Cardiac muscle cell (in vitro differentiated cells and primary cell): Measurements from ENCODE around the gene F2. TPM values are rescaled to one million over a fixed set of nuclear protein-coding genes. Genes with fewer than 3 reads are reported as not detected.

ENCODE experiments used
- DNase-seq, 2 donors: peaks; one replicate each; pipeline versions ENCODE4 v3.0.0 to v3.0.0-alpha.2; 2010 to 2017; ENCODE audit warnings: low read depth in 1 of 2, low spot score in 1 of 2
- H3K27ac ChIP-seq: fragments of 200-600 bp; sonication (generic); 2 replicates; pipeline ENCODE4 v1.5.1; 2016
- H3K27me3 ChIP-seq: fragments of 200-600 bp; sonication (generic); 2 replicates; pipeline ENCODE4 v1.6.0; 2016; ENCODE audit warnings: control low read depth
- H3K36me3 ChIP-seq: fragments of 200-600 bp; sonication (generic); 2 replicates; pipeline ENCODE4 v1.5.1; 2016; ENCODE audit warnings: control low read depth
- H3K4me1 ChIP-seq: fragments of 200-600 bp; sonication (generic); 2 replicates; pipeline ENCODE4 v1.8.1; 2017; ENCODE audit warnings: low read depth, mild to moderate bottlenecking, mixed run types
- H3K4me3 ChIP-seq: fragments of 200-600 bp; sonication (generic); 2 replicates; pipeline ENCODE4 v1.5.1; 2016; ENCODE audit warnings: mild to moderate bottlenecking
- H3K9me3 ChIP-seq: fragments of 200-600 bp; sonication (generic); 2 replicates; pipeline ENCODE4 v1.5.1; 2017; ENCODE audit warnings: low read depth, mild to moderate bottlenecking, control low read depth
- polyA plus RNA-seq: library from polyadenylated mRNA; unstranded; fragments of >200 nt; fragmentation: Nextera tagmentation; extraction: Ambion mirVana; gene quantifications from 2 replicates; pipeline ENCODE4 v1.2.1, GENCODE V29; 2016
- total RNA-seq: library from RNA; depleted of rRNA; stranded (reverse); fragments of >200 nt; gene quantifications from 2 replicates; pipeline ENCODE4 v1.2.3, GENCODE V29; 2016
- TF ChIP-seq, protein P1 (sequence below): IDR thresholded peaks from 2 replicates; pipeline ENCODE4 v1.5.1; 2012; ENCODE audit warnings: low read depth, mild to moderate bottlenecking, low read length

F2 gene
- total and polyA plus RNA-seq, 2 experiments from 2014 or later: 0.27 TPM; not detected in 1

GRCh38 chr11:46696212-46696558, 22.8 kb upstream of the F2 start:
- no peaks in the 10 kb centered on the region for H3K9me3 ChIP-seq
- H3K27ac ChIP-seq: peak overlapping the region; percentile 98
- peaks cover 6% of the 10 kb centered on the region for H3K36me3 ChIP-seq
- H3K4me3 ChIP-seq: no peak overlapping the region
- DNase-seq: no peak
- no peaks in the 10 kb centered on the region for H3K27me3 ChIP-seq
- TF ChIP-seq, protein P1, sequence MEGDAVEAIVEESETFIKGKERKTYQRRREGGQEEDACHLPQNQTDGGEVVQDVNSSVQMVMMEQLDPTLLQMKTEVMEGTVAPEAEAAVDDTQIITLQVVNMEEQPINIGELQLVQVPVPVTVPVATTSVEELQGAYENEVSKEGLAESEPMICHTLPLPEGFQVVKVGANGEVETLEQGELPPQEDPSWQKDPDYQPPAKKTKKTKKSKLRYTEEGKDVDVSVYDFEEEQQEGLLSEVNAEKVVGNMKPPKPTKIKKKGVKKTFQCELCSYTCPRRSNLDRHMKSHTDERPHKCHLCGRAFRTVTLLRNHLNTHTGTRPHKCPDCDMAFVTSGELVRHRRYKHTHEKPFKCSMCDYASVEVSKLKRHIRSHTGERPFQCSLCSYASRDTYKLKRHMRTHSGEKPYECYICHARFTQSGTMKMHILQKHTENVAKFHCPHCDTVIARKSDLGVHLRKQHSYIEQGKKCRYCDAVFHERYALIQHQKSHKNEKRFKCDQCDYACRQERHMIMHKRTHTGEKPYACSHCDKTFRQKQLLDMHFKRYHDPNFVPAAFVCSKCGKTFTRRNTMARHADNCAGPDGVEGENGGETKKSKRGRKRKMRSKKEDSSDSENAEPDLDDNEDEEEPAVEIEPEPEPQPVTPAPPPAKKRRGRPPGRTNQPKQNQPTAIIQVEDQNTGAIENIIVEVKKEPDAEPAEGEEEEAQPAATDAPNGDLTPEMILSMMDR: no peak
- H3K4me1 ChIP-seq: peaks cover 28% of the 10 kb centered on the region

GRCh38 chr11:46697303-46697702, 21.7 kb upstream of the F2 start:
- DNase-seq: peak; percentile 68 to 73
- H3K27me3 ChIP-seq: no peaks in the 10 kb centered on the region
- H3K4me3 ChIP-seq: no peak overlapping the region
- TF ChIP-seq, protein P1: no peak
- H3K4me1 ChIP-seq: peaks cover 32% of the 10 kb centered on the region
- no peaks in the 10 kb centered on the region for H3K9me3 ChIP-seq
- H3K27ac ChIP-seq: peak overlapping the region; percentile 98
- peaks cover 6% of the 10 kb centered on the region for H3K36me3 ChIP-seq

GRCh38 chr11:46697723-46698122, 21.3 kb upstream of the F2 start:
- TF ChIP-seq, protein P1: no peak
- Histone ChIP-seq H3K9me3 (no peaks in the 10 kb centered on the region), H3K4me1 (peaks cover 32% of the 10 kb centered on the region)

GRCh38 chr11:46698597-46698996, 20.4 kb upstream of the F2 start:
- DNase-seq: no peak
- Histone ChIP-seq H3K4me1 (peaks cover 32% of the 10 kb centered on the region), H3K27ac (peak overlapping the region; percentile 98)

More at GRCh38 chr11:46697723-46698122, 21.3 kb upstream of the F2 start:
- no peaks in the 10 kb centered on the region for H3K27me3 ChIP-seq
- peaks cover 6% of the 10 kb centered on the region for H3K36me3 ChIP-seq
- no peak overlapping the region for H3K4me3 ChIP-seq
- DNase-seq: no peak
- peak overlapping the region; percentile 98 for H3K27ac ChIP-seq

GRCh38 chr11:46700241-46701077, 18.6 kb upstream of the F2 start, which contains the start of the genes ARHGAP1 and ZNF408:
ARHGAP1 (minus strand) TSS chr11:46700619; CDS start chr11:46696107, 4,512 bp downstream.
ZNF408 (plus strand) TSS chr11:46701031; CDS start chr11:46701048, 17 bp downstream.
- H3K36me3 ChIP-seq: peaks cover 12% of the 10 kb centered on the region
- peak; percentile 99 for DNase-seq
- H3K27me3 ChIP-seq: no peaks in the 10 kb centered on the region
- H3K9me3 ChIP-seq: no peaks in the 10 kb centered on the region
- H3K4me1 ChIP-seq: peaks cover 32% of the 10 kb centered on the region
- peak within 1 kb of the TSS; percentile 97 for H3K4me3 ChIP-seq
- peak within 1 kb of the TSS; percentile 100 for H3K27ac ChIP-seq
- TF ChIP-seq, protein P1: no peak

More at GRCh38 chr11:46698597-46698996, 20.4 kb upstream of the F2 start:
- Histone ChIP-seq H3K36me3 (peaks cover 11% of the 10 kb centered on the region), H3K27me3 (no peaks in the 10 kb centered on the region), H3K4me3 (no peak overlapping the region), H3K9me3 (no peaks in the 10 kb centered on the region)
- TF ChIP-seq, protein P1: no peak
